Neural progenitor cell (in vitro differentiated cells): ENCODE data around the gene TNRC6C. TPM values are rescaled to one million over a fixed set of nuclear protein-coding genes. Genes with fewer than 3 reads are reported as not detected.

Source experiments
- DNase-seq: peaks from one replicate; pipeline ENCODE4 v3.0.0-alpha.2; 2016; ENCODE audit warnings: low spot score
- H2AFZ ChIP-seq: fragments of 200-600 bp; sonication (generic); replicated peaks from 2 replicates; pipeline ENCODE4 v1.6.1; 2016; ENCODE audit warnings: antibody characterized with exemption
- H3F3A ChIP-seq: fragments of 200-600 bp; sonication (generic); 2 replicates; pipeline ENCODE4 v1.6.1; 2016; ENCODE audit warnings: antibody characterized with exemption, low read depth
- H3K27ac ChIP-seq: fragments of 200-600 bp; sonication (generic); 2 replicates; pipeline ENCODE4 v1.5.1; 2016; ENCODE audit warnings: mild to moderate bottlenecking
- H3K27me3 ChIP-seq: fragments of 200-600 bp; sonication (generic); 2 replicates; pipeline ENCODE4 v1.6.1; 2016; ENCODE audit warnings: mild to moderate bottlenecking, moderate library complexity
- H3K36me3 ChIP-seq: fragments of 200-600 bp; sonication (generic); 2 replicates; pipeline ENCODE4 v1.5.1; 2016
- H3K4me1 ChIP-seq: fragments of 200-600 bp; sonication (generic); 2 replicates; pipeline ENCODE4 v1.6.1; 2016; ENCODE audit warnings: mixed run types
- H3K4me2 ChIP-seq: fragments of 200-600 bp; sonication (generic); 2 replicates; pipeline ENCODE4 v1.6.1; 2016
- H3K4me3 ChIP-seq: fragments of 200-600 bp; sonication (generic); 2 replicates; pipeline ENCODE4 v1.5.1; 2016
- H3K79me2 ChIP-seq: fragments of 200-600 bp; sonication (generic); 2 replicates; pipeline ENCODE4 v1.6.1; 2016; ENCODE audit warnings: low read depth
- H3K9ac ChIP-seq: fragments of 200-600 bp; sonication (generic); 2 replicates; pipeline ENCODE4 v1.6.1; 2016
- H3K9me3 ChIP-seq: fragments of 200-600 bp; sonication (generic); 2 replicates; pipeline ENCODE4 v1.5.1; 2016; ENCODE audit warnings: low read depth
- H4K20me1 ChIP-seq: fragments of 200-600 bp; sonication (generic); 2 replicates; pipeline ENCODE4 v1.6.1; 2016; ENCODE audit warnings: low read depth
- H3K27ac Mint-ChIP-seq: 3 replicates; pipeline ENCODE4 v1.8.0; 2021; ENCODE audit warnings: mixed read lengths
- H3K27me3 Mint-ChIP-seq: 2 replicates; pipeline ENCODE4 v1.8.0; 2022; ENCODE audit warnings: low read depth, mild to moderate bottlenecking, inconsistent platforms, moderate library complexity, mixed read lengths; ENCODE audit not compliant: insufficient read depth
- H3K36me3 Mint-ChIP-seq: 3 replicates; pipeline ENCODE4 v1.8.0; 2021; ENCODE audit warnings: mixed read lengths
- H3K4me1 Mint-ChIP-seq: 3 replicates; pipeline ENCODE4 v1.8.0; 2021; ENCODE audit warnings: mixed read lengths
- H3K4me3 Mint-ChIP-seq: 3 replicates; pipeline ENCODE4 v1.8.0; 2021; ENCODE audit warnings: mild to moderate bottlenecking, moderate library complexity, mixed read lengths
- H3K9me3 Mint-ChIP-seq: 3 replicates; pipeline ENCODE4 v1.8.0; 2020; ENCODE audit warnings: mixed read lengths
- EZH2 ChIP-seq: fragments of 200-600 bp; sonication (generic); IDR thresholded peaks from 2 replicates; pipeline ENCODE4 v1.6.1; 2017; ENCODE audit warnings: antibody characterized with exemption, mild to moderate bottlenecking, moderate library complexity
- EZH2phosphoT487 ChIP-seq: fragments of 200-600 bp; sonication (generic); IDR thresholded peaks from 2 replicates; pipeline ENCODE4 v1.6.1; 2017; ENCODE audit warnings: antibody characterized with exemption
- total RNA-seq: library from RNA; depleted of rRNA; stranded (reverse); fragments of >200 nt; gene quantifications from 2 replicates; pipeline ENCODE4 v1.2.3, GENCODE V29; 2015; ENCODE audit warnings: low replicate concordance
- TF ChIP-seq, protein P1 (sequence below): fragments of 200-600 bp; sonication (generic); IDR thresholded peaks from 2 replicates; pipeline ENCODE4 v1.5.1; 2017; ENCODE audit warnings: antibody characterized with exemption, mild to moderate bottlenecking

TNRC6C gene
- total RNA-seq, 1 donor from 2014 or later: 14.9 TPM

DNA sequence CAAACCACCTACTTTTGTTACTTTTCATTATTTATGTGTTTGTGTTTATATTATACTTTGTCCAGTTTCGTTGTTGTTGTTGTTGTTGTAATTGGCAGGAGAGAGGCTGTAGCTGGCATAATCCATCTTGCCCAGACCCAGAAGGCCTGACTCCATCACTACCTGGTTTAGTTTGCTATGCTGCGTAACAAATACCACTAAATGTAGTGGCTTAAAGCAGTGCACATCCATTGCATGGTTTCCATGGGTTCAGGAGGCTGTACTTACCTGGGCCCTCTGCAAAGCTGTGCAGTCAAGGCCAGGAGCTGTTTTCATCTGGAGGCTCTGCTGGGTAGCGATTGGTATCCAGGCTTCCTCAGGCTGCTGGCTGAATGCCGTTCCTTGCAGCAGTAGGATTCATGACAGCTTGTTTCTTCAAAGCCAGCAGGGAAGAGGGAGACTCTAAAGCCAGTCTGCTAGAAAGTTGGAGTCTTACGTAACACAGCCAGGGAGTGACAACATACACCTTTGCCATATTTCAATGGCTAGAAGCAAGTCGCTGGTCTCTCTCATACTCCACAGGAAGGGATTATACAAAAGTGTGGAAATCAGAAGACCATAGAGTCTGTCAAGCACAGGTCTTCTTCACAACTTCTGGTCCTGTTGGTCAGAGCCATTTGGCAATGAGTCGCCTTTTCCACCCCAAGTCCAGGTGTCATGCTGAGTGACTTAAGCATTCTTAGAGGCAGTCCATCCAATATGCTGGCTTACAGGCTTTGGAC lies 41.1 kb downstream of the TNRC6C start:
- Mint-ChIP-seq H3K27ac (no peak overlapping the region), H3K9me3 (no peaks in the 10 kb centered on the region), H3K36me3 (peaks cover 15% of the 10 kb centered on the region), H3K4me3 (no peak overlapping the region), H3K4me1 (peaks cover 19% of the 10 kb centered on the region), H3K27me3 (peaks cover 2% of the 10 kb centered on the region)
- peaks cover 93% of the 10 kb centered on the region for H3K79me2 ChIP-seq
- H3K4me3 ChIP-seq: no peak overlapping the region
- peaks cover 17% of the 10 kb centered on the region for H3K4me1 ChIP-seq
- H4K20me1 ChIP-seq: peaks cover 72% of the 10 kb centered on the region
- no peak overlapping the region for H3K9ac ChIP-seq
- H2AFZ ChIP-seq: no peak overlapping the region
- H3K27ac ChIP-seq: no peak overlapping the region
- H3F3A ChIP-seq: no peaks in the 10 kb centered on the region
- TF ChIP-seq EZH2: no peak
- no peak for TF ChIP-seq EZH2phosphoT487
- TF ChIP-seq, protein P1, sequence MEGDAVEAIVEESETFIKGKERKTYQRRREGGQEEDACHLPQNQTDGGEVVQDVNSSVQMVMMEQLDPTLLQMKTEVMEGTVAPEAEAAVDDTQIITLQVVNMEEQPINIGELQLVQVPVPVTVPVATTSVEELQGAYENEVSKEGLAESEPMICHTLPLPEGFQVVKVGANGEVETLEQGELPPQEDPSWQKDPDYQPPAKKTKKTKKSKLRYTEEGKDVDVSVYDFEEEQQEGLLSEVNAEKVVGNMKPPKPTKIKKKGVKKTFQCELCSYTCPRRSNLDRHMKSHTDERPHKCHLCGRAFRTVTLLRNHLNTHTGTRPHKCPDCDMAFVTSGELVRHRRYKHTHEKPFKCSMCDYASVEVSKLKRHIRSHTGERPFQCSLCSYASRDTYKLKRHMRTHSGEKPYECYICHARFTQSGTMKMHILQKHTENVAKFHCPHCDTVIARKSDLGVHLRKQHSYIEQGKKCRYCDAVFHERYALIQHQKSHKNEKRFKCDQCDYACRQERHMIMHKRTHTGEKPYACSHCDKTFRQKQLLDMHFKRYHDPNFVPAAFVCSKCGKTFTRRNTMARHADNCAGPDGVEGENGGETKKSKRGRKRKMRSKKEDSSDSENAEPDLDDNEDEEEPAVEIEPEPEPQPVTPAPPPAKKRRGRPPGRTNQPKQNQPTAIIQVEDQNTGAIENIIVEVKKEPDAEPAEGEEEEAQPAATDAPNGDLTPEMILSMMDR: no peak
- no peak overlapping the region for H3K4me2 ChIP-seq
- H3K9me3 ChIP-seq: no peaks in the 10 kb centered on the region
- DNase-seq: no peak
- H3K36me3 ChIP-seq: peaks cover 2% of the 10 kb centered on the region
- no peaks in the 10 kb centered on the region for H3K27me3 ChIP-seq

DNA sequence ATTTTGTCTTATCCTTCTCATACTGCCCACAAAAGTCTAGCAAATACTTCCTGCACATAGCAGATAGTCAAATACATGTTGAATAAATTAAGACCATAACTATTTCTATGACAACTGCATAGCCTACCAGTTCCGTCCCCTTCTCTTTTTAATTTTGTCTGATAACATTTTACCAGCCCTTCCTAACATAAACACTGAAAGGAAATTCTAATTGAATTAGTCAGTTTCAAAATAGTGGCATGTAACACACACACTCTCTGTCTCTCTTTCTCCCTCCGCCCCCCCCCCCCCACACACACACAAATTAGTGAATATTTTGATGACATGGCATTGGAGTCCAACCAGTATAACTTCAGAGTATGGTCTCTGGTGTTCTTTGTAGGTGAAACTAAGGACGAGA lies 41.8 kb downstream of the TNRC6C start:
- no peak overlapping the region for H3K4me2 ChIP-seq
- no peak overlapping the region for H3K27ac Mint-ChIP-seq

DNA sequence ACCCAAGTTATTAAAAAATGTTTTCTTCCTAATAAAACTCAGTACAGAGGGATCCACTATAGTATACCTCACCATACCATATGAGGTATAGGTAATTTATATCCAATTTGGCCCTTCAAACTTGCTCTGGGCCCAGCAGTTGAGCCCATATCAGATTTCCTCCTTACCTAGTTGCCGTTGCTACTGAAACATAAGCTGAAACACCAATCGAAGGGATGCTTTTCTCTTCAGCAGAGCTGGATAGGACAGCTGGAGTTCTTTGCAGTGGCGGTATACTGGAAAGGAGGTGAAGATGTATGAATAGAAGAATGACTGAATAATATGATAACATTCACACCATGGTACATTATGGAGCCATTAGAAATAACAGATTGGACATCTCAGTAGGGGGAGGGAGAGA lies 42.7 kb downstream of the TNRC6C start:
- Histone ChIP-seq H3K9me3 (no peaks in the 10 kb centered on the region), H3K27me3 (no peaks in the 10 kb centered on the region), H3K4me2 (no peak overlapping the region), H3K9ac (no peak overlapping the region), H3F3A (peaks cover 4% of the 10 kb centered on the region), H3K36me3 (peaks cover 18% of the 10 kb centered on the region), H3K79me2 (peaks cover 77% of the 10 kb centered on the region), H4K20me1 (peaks cover 56% of the 10 kb centered on the region), H3K4me3 (no peak overlapping the region), H3K4me1 (peaks cover 9% of the 10 kb centered on the region), H2AFZ (no peak overlapping the region), H3K27ac (no peak overlapping the region)
- Mint-ChIP-seq H3K4me1 (peaks cover 13% of the 10 kb centered on the region), H3K27ac (no peak overlapping the region), H3K9me3 (no peaks in the 10 kb centered on the region), H3K36me3 (peaks cover 18% of the 10 kb centered on the region), H3K4me3 (no peak overlapping the region), H3K27me3 (peaks cover 2% of the 10 kb centered on the region)
- TF ChIP-seq EZH2phosphoT487 (no peak), EZH2 (no peak)
- TF ChIP-seq, protein P1: no peak
- no peak for DNase-seq

More for the DNA sequence above, 41.8 kb downstream of the TNRC6C start:
- peaks cover 85% of the 10 kb centered on the region for H3K79me2 ChIP-seq
- DNase-seq: no peak
- peaks cover 10% of the 10 kb centered on the region for H3K36me3 ChIP-seq
- no peak overlapping the region for H2AFZ ChIP-seq
- no peaks in the 10 kb centered on the region for H3K27me3 ChIP-seq
- peaks cover 15% of the 10 kb centered on the region for H3K36me3 Mint-ChIP-seq
- H3K27me3 Mint-ChIP-seq: peaks cover 2% of the 10 kb centered on the region
- no peak overlapping the region for H3K27ac ChIP-seq
- peaks cover 13% of the 10 kb centered on the region for H3K4me1 Mint-ChIP-seq
- H3K4me3 Mint-ChIP-seq: no peak overlapping the region
- TF ChIP-seq EZH2phosphoT487: no peak
- TF ChIP-seq EZH2: no peak
- TF ChIP-seq, protein P1: no peak
- H3K9ac ChIP-seq: no peak overlapping the region
- H3K4me1 ChIP-seq: peaks cover 10% of the 10 kb centered on the region
- H3K9me3 Mint-ChIP-seq: no peaks in the 10 kb centered on the region
- no peaks in the 10 kb centered on the region for H3K9me3 ChIP-seq
- H4K20me1 ChIP-seq: peaks cover 64% of the 10 kb centered on the region
- H3K4me3 ChIP-seq: no peak overlapping the region
- peaks cover under 1% of the 10 kb centered on the region for H3F3A ChIP-seq
